HL-60 (cell line): Measurements from ENCODE around the gene FCN1.

Experiments
- DNase-seq, 2 experiments: peaks; one replicate each; pipeline ENCODE4 v3.0.0-alpha.2; 2010 to 2020; ENCODE audit warnings: low read depth in 1 of 2, low spot score in 1 of 2
- H3K27ac ChIP-seq: fragments of 250-450 bp; sonication (Bioruptor Pico); replicated peaks from 2 replicates; pipeline ENCODE4 v1.5.1; 2020; ENCODE audit warnings: mild to moderate bottlenecking, moderate library complexity
- H3K27me3 ChIP-seq: fragments of 250-450 bp; sonication (Bioruptor Pico); 2 replicates; pipeline ENCODE4 v1.5.1; 2021; ENCODE audit warnings: mild to moderate bottlenecking, moderate library complexity; ENCODE audit not compliant: insufficient read depth, poor library complexity, severe bottlenecking
- H3K4me3 ChIP-seq: replicated peaks from 2 replicates; pipeline ENCODE4 v1.5.1; 2011; ENCODE audit warnings: mild to moderate bottlenecking, control low read depth, low read length; ENCODE audit not compliant: insufficient read depth
- GABPA ChIP-seq: IDR thresholded peaks from 2 replicates; pipeline ENCODE4 v1.6.1; 2012; ENCODE audit warnings: low read depth
- POLR2AphosphoS5 ChIP-seq: IDR thresholded peaks from 2 replicates; pipeline ENCODE4 v1.6.1; 2012; ENCODE audit warnings: low read depth
- SPI1 ChIP-seq: IDR thresholded peaks from 2 replicates; pipeline ENCODE4 v1.6.1; 2012; ENCODE audit warnings: low read depth, mild to moderate bottlenecking, borderline replicate concordance
- TF ChIP-seq, protein P1 (sequence below): IDR thresholded peaks from one replicate; pipeline ENCODE4 v1.5.1; 2011; ENCODE audit warnings: low read length, control low read depth, inconsistent platforms; ENCODE audit not compliant: insufficient read depth
- TF ChIP-seq, protein P2 (sequence below): IDR thresholded peaks from 2 replicates; pipeline ENCODE4 v1.6.1; 2012; ENCODE audit warnings: low read depth; ENCODE audit not compliant: insufficient replicate concordance

The FCN1 gene

DNA sequence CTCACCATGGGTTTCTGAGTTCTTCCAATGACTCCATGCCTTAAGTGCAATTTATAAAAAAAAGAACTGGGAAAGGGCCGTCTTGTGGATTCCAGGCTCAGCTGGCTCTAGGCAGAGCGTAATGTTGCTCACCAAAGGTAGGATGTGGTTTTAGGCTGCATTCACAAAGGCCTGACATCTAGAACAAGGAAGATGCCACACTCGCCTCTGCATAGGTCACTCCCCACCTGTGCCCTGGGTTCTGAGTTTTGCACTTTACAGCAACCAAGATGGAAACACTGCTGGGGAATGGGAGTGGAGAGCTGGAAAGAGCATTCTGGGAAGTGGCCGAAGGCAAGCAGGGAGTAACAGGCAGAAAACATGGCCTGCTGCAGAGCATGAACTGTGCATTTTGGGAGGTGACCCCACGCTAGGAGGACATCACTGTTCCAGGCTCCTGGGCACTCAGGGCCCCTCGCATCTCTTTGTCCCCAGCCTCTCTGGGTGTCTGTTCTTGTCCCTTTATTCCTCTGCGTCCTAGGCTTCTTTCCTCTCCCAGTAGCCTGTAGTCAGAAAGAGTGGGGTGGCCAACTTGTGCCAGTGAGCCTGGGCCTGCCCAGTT, 24.8 kb downstream of the FCN1 start:
- DNase-seq = no peak
- H3K4me3 ChIP-seq = no peak overlapping the region
- H3K27ac ChIP-seq = no peak overlapping the region
- TF ChIP-seq POLR2AphosphoS5 = no peak
- TF ChIP-seq, protein P1, sequence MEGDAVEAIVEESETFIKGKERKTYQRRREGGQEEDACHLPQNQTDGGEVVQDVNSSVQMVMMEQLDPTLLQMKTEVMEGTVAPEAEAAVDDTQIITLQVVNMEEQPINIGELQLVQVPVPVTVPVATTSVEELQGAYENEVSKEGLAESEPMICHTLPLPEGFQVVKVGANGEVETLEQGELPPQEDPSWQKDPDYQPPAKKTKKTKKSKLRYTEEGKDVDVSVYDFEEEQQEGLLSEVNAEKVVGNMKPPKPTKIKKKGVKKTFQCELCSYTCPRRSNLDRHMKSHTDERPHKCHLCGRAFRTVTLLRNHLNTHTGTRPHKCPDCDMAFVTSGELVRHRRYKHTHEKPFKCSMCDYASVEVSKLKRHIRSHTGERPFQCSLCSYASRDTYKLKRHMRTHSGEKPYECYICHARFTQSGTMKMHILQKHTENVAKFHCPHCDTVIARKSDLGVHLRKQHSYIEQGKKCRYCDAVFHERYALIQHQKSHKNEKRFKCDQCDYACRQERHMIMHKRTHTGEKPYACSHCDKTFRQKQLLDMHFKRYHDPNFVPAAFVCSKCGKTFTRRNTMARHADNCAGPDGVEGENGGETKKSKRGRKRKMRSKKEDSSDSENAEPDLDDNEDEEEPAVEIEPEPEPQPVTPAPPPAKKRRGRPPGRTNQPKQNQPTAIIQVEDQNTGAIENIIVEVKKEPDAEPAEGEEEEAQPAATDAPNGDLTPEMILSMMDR = no peak
- TF ChIP-seq, protein P2, sequence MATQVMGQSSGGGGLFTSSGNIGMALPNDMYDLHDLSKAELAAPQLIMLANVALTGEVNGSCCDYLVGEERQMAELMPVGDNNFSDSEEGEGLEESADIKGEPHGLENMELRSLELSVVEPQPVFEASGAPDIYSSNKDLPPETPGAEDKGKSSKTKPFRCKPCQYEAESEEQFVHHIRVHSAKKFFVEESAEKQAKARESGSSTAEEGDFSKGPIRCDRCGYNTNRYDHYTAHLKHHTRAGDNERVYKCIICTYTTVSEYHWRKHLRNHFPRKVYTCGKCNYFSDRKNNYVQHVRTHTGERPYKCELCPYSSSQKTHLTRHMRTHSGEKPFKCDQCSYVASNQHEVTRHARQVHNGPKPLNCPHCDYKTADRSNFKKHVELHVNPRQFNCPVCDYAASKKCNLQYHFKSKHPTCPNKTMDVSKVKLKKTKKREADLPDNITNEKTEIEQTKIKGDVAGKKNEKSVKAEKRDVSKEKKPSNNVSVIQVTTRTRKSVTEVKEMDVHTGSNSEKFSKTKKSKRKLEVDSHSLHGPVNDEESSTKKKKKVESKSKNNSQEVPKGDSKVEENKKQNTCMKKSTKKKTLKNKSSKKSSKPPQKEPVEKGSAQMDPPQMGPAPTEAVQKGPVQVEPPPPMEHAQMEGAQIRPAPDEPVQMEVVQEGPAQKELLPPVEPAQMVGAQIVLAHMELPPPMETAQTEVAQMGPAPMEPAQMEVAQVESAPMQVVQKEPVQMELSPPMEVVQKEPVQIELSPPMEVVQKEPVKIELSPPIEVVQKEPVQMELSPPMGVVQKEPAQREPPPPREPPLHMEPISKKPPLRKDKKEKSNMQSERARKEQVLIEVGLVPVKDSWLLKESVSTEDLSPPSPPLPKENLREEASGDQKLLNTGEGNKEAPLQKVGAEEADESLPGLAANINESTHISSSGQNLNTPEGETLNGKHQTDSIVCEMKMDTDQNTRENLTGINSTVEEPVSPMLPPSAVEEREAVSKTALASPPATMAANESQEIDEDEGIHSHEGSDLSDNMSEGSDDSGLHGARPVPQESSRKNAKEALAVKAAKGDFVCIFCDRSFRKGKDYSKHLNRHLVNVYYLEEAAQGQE = no peak
- TF ChIP-seq GABPA = no peak
- TF ChIP-seq SPI1 = no peak
- no peaks in the 10 kb centered on the region for H3K27me3 ChIP-seq

GRCh38 chr9:134892221-134892620, 25.5 kb downstream of the FCN1 start:
- TF ChIP-seq, protein P1 = no peak
- TF ChIP-seq POLR2AphosphoS5 (no peak), SPI1 (no peak), GABPA (no peak)
- TF ChIP-seq, protein P2 = no peak
- Histone ChIP-seq H3K27me3 (no peaks in the 10 kb centered on the region), H3K4me3 (no peak overlapping the region), H3K27ac (no peak overlapping the region)
- no peak for DNase-seq

- H3K4me3 ChIP-seq = no peak overlapping the region
- no peak for TF ChIP-seq POLR2AphosphoS5
- no peak for TF ChIP-seq GABPA
- TF ChIP-seq SPI1 = no peak
- TF ChIP-seq, protein P2 = no peak
- TF ChIP-seq, protein P1 = no peak
- no peak for DNase-seq
- no peaks in the 10 kb centered on the region for H3K27me3 ChIP-seq
- no peak overlapping the region for H3K27ac ChIP-seq
These were observed 26.0 kb downstream of the FCN1 start for GRCh38 chr9:134891713-134892112.
